ENCODE measurements around the gene AHNAK2.

AHNAK2 gene

DNA sequence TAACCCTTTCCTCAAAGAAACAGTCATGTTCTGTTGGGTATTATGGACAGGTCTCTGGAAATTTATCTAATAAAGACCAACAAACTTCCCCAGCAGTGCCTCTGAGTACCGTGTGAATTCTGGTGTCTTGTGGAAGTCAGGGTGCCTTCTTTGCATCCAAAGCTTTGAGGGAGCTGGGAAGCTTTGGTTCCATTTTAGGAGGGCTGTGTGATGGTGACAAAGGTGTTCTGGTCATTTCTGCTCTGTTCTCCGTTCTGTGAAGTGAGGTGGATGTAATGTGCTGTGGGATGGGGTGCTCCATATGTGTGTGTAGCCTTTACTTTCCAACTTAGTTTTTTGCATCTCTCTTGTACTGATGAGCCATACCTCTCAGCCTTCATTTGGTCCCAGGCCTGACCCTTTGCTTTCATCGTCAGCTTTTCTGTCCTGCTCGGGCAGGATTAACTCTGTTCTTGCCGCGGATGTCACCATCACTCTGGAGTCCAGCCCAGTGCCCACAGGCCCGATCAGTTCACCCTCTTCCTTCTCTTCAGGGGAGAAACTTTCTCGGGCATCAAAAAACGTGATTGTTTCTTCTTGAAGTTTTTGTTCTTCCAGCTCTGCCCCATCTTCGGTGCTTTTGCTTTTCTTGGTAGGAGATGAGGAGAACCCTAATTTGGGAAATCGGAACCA is 40.3 kb downstream of the AHNAK2 start:
- H3K4me3 ChIP-seq (ENCODE audit: low read depth, low read length): no peak overlapping the region
- TF ChIP-seq, protein P1, sequence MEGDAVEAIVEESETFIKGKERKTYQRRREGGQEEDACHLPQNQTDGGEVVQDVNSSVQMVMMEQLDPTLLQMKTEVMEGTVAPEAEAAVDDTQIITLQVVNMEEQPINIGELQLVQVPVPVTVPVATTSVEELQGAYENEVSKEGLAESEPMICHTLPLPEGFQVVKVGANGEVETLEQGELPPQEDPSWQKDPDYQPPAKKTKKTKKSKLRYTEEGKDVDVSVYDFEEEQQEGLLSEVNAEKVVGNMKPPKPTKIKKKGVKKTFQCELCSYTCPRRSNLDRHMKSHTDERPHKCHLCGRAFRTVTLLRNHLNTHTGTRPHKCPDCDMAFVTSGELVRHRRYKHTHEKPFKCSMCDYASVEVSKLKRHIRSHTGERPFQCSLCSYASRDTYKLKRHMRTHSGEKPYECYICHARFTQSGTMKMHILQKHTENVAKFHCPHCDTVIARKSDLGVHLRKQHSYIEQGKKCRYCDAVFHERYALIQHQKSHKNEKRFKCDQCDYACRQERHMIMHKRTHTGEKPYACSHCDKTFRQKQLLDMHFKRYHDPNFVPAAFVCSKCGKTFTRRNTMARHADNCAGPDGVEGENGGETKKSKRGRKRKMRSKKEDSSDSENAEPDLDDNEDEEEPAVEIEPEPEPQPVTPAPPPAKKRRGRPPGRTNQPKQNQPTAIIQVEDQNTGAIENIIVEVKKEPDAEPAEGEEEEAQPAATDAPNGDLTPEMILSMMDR (IDR thresholded peaks at IDR 0.05; ENCODE audit: insufficient read depth, low read depth, low read length, missing control alignments): no peak
- DNase-seq (ENCODE audit: low read depth): no peak

DNA sequence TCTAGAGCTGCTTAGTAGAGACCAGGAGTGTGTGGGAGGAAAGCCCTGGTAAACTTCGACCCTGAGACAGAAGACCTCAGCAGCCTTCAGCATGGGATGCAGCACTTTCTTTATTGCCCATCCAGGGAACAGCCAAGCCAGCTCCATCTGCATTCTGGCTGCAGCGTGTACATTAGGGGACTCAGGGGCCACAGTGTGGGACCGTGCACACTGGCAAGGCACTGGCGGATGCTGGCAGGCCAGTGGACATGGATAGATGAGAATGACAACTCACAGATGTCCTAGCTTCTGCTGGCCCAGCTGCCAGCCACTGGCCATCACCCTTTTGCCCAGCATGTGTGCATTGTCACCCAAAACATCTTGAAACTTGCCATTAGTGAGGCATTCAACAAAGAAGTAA is 41.0 kb downstream of the AHNAK2 start:
- H3K4me3 ChIP-seq (ENCODE audit: low read depth, low read length): no peak overlapping the region
- DNase-seq (ENCODE audit: low read depth): no peak
- TF ChIP-seq, protein P1 (IDR thresholded peaks at IDR 0.05; ENCODE audit: insufficient read depth, low read depth, low read length, missing control alignments): no peak

DNA sequence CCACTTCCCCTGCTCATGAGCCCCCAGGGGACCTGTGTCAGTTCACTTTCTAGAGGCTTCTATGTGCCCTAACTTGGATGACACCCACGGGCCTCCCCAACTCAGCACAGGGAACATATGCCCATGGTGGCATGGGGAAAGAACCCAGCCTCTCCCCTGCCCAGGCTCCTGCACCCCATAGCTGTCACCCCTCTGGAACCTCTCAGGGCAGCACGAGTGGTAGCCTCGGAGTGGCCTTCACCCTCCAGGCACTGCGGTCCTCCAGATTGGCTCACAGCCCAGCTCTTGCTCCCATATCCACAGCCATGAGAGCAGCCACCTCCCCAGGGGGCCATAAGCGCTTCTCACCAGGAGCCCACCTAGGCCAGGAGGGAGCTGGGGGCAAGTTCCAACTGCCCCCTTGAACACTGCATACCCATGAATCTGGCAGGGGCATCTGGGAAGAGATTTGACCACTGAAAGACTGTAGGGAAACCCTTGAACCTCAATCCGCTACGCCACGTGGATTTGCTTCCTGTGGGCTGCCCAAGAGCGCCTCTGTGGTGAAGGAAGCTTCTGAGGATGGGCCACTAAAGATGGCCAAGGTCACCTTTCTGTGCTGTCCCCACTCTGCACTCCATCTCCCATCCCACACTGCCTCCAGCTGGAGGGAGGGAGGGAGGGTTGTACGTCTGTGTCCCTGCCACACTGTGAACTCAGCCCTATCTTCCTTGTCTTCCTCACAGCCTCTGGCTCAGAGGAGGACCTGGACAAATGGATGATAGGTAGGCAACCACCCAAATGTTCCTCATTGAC is 41.6 kb downstream of the AHNAK2 start:
- TF ChIP-seq, protein P1 (IDR thresholded peaks at IDR 0.05; ENCODE audit: insufficient read depth, low read depth, low read length, missing control alignments): peak; percentile 7
- H3K4me3 ChIP-seq (ENCODE audit: low read depth, low read length): no peak overlapping the region
- DNase-seq (ENCODE audit: low read depth): no peak

GRCh38 chr14:104935955-104936354 is 42.2 kb downstream of the AHNAK2 start:
- H3K4me3 ChIP-seq (ENCODE audit: low read depth, low read length): no peak overlapping the region
- TF ChIP-seq, protein P1 (IDR thresholded peaks at IDR 0.05; ENCODE audit: insufficient read depth, low read depth, low read length, missing control alignments): no peak
- DNase-seq (ENCODE audit: low read depth): no peak

DNA sequence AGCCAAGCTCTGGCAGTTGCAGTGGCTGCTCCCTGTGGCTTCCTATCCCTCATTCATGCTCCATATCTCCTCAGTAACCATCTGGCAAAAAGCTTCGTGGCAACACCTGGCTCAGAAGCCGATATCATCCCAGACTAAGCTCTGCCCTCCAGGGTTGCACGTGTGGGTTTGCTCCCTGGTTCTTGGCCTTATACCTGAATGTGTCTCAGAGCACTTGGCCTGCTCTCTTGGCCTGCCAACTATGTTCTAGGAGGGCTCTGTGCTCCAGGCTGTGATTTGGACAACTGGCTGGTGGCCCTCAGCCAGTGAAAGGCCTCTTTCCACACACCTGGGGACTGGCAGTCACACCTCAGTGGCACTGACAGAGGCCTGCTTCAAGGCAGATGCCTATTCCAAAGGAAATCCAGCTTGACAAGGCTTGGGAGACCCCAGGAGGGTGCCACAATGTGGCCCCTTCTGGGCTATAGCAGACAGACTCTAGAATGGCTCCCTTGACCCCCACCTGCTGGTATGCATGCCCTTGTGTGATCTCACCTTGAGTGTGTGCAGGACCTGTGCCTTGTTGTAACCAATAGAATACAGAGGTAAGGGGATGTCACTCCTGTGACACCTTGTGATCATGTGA is 43.0 kb downstream of the AHNAK2 start:
- no peak for DNase-seq (ENCODE audit: low read depth)
- H3K4me3 ChIP-seq (ENCODE audit: low read depth, low read length): no peak overlapping the region
- TF ChIP-seq, protein P1 (IDR thresholded peaks at IDR 0.05; ENCODE audit: insufficient read depth, low read depth, low read length, missing control alignments): no peak

GRCh38 chr14:104933746-104934733 is 44.1 kb downstream of the AHNAK2 start:
- TF ChIP-seq, protein P1 (IDR thresholded peaks at IDR 0.05; ENCODE audit: insufficient read depth, low read depth, low read length, missing control alignments): no peak
- no peak overlapping the region for H3K4me3 ChIP-seq (ENCODE audit: low read depth, low read length)
- DNase-seq (ENCODE audit: low read depth): no peak

Measured in GM12865 (cell line).